Rectal smooth muscle tissue (tissue), 1 donor: ENCODE results near the gene AFM.

Experiments
- H3K27ac ChIP-seq: one replicate; pipeline ENCODE4 v1.7.0; 2013; ENCODE audit warnings: low read depth, low read length, inconsistent platforms
- H3K27me3 ChIP-seq: one replicate; pipeline ENCODE4 v1.7.0; 2013; ENCODE audit warnings: low read length; ENCODE audit not compliant: control insufficient read depth, insufficient read depth
- H3K36me3 ChIP-seq: one replicate; pipeline ENCODE4 v1.7.0; 2013; ENCODE audit warnings: low read length; ENCODE audit not compliant: control insufficient read depth, insufficient read depth
- H3K4me1 ChIP-seq: one replicate; pipeline ENCODE4 v1.7.0; 2013; ENCODE audit warnings: low read length; ENCODE audit not compliant: control insufficient read depth, insufficient read depth
- H3K4me3 ChIP-seq: one replicate; pipeline ENCODE4 v1.7.0; 2013; ENCODE audit warnings: low read length
- H3K9ac ChIP-seq: one replicate; pipeline ENCODE4 v1.7.0; 2013; ENCODE audit warnings: low read length

The AFM gene

DNA sequence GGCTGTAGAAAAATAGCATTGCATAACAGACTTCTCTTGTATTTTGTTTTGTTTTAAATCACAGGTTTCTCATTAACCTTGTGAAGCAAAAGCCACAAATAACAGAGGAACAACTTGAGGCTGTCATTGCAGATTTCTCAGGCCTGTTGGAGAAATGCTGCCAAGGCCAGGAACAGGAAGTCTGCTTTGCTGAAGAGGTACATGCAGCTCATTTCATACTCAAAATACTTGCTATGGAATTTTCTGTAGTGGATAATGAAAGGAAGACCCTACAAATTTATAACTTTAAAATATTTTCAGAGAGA is 27.9 kb upstream of the AFM start:
- H3K9ac ChIP-seq, result no peak overlapping the region
- no peaks in the 10 kb centered on the region for H3K36me3 ChIP-seq
- no peak overlapping the region for H3K27ac ChIP-seq
- H3K4me1 ChIP-seq, result no peaks in the 10 kb centered on the region
- H3K27me3 ChIP-seq, result no peaks in the 10 kb centered on the region
- H3K4me3 ChIP-seq, result no peak overlapping the region

DNA sequence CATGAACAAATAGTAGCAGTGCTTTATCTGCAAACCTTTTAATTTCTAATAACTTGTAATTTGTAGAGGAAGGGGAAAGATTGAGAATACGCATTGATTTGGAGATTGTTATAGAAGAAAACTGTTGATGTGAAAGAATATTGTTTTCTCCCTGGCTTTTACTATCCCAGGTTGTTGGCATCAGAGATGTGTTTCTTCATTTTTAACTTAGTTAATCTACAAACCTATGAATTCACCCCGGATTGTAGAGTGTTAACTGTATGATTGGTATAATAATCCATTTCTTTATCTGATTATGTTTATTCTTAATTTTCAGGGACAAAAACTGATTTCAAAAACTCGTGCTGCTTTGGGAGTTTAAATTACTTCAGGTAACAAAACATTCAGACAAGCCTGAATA is 26.6 kb upstream of the AFM start:
- no peak overlapping the region for H3K27ac ChIP-seq

DNA sequence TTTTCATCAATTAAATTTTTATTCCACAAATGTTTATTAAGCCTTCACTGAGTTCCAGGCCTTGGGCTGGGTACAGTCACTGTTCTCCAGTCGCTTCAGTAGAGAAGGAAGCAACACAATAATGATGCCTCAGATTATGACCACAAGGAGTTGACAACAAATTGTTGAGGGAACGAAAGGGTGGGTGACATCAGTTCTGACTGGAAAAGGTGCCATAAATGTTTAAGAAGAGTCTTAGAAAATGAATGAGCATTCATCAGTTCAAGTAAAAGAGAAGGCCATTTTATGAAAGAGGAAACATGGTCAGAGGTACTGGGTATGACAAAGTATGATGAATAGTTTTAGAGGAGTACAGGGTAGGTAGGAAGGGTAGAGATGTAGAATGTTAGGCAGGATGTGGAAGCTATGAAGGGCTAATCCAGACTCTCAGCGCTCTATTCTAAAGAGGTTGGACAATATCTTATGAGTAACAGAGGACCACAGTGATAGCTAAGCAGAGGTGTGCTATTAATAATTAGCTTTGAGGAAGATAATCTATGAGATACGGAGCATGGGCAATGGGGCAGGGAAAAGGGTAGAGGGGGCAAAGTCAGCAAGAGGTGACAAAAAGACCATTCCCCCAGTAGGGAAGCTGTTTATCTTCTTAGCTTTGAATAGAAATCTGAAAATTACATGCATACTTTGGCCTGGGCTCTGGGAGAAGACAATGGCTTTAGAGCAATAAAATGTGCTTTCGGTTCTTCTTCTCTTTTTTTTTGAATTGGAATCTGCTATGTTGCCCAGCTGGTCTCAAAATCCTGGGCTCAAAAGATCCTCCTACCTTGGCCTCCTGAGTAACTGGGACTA is 25.1 kb upstream of the AFM start:
- H3K4me1 ChIP-seq, result no peaks in the 10 kb centered on the region
- no peaks in the 10 kb centered on the region for H3K36me3 ChIP-seq
- H3K9ac ChIP-seq, result no peak overlapping the region
- H3K4me3 ChIP-seq, result no peak overlapping the region
- H3K27me3 ChIP-seq, result no peaks in the 10 kb centered on the region
- H3K27ac ChIP-seq, result no peak overlapping the region

More for the DNA sequence above, 26.6 kb upstream of the AFM start:
- Histone ChIP-seq H3K4me3 (no peak overlapping the region), H3K27me3 (no peaks in the 10 kb centered on the region), H3K36me3 (no peaks in the 10 kb centered on the region), H3K4me1 (no peaks in the 10 kb centered on the region), H3K9ac (no peak overlapping the region)

DNA sequence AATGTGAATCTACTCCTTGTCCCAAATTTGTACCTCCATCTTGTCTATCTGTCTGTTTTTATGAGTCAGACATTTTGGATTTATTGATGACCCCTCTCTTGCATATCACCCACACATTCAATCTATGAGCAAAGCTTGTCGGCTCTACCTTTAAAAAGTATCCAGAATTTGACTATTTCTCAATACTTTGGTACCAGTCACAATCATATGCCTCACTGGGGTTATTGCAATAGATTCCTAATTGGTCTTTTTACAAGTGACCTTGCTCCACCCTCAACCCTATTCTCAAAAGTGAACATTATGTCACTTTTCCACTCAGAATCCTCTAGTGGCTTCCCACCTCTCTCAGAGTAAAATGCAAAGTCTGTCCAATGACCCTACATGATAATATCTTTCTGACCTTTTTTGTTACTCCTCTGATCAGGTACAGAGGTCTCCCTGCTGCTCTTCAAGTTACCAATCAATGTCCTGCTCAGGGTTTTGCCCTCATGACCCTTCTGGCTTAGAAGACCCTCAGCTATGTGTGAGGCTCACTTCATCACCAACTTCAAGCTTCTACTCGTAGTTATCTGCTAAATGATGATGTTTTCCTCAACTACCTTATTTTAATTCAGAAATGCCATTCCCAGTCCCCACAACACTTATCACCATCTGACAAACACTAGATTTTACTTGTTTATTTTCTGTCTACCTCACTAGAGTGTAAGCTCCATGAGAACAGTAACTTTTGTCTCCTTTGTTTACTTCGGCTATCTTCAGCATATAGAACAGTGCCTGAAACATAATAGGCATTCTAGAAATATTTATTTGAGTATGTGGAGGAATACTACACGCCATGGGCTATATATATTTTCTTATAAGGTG is 23.1 kb upstream of the AFM start:
- Histone ChIP-seq H3K9ac (no peak overlapping the region), H3K36me3 (no peaks in the 10 kb centered on the region), H3K4me1 (no peaks in the 10 kb centered on the region), H3K4me3 (no peak overlapping the region), H3K27me3 (no peaks in the 10 kb centered on the region), H3K27ac (no peak overlapping the region)

DNA sequence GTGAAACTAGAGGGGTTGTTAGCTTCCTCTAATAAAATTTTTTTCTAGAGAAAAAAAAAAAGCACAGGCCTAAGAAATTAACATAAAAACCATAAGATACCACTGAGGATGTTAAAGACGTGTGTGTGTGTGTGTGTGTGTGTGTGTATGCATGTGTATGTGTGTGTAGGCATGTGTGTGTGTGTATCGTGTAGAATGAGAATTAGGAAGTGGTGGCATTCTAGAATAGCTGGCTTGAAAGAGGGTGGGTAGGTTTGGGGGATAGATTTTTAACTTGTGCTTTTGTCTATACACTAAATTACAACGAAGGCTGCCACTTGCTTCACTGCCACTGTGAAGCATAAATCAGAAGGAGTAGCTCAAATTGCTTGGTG is 22.5 kb upstream of the AFM start:
- Histone ChIP-seq H3K36me3 (no peaks in the 10 kb centered on the region), H3K27me3 (no peaks in the 10 kb centered on the region), H3K4me3 (no peak overlapping the region), H3K9ac (no peak overlapping the region), H3K27ac (no peak overlapping the region), H3K4me1 (no peaks in the 10 kb centered on the region)

DNA sequence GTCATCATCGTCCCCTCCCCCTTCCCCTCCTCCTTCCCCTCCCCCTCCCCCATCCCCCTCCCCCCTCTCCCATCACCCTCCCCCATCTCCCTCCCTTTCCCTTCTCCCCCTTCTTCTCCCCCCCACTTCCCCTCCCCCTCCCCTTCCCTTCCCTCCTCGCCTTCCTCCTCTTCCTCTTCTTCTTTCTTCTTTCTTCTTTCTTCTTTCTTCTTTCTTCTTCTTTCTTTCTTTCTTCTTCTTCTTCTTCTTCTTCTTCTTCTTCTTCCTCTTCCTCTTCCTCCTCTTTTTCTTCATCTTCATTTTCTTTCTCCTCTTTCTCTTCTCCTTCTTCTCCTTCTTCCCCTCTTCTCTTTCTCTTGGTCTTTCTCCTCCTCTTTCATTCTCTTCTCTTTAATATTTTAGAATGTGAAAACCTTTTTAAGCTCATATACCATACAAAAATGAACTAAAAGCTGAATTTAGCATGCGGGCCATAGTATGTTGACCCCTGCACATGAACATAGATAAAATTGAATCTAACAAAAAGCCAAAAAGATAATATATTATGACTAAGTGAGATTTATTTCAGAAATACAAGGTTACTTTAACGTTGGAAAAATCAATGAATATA is 20.5 kb upstream of the AFM start:
- Histone ChIP-seq H3K4me3 (no peak overlapping the region), H3K27ac (no peak overlapping the region), H3K36me3 (no peaks in the 10 kb centered on the region), H3K27me3 (no peaks in the 10 kb centered on the region), H3K9ac (no peak overlapping the region), H3K4me1 (no peaks in the 10 kb centered on the region)

DNA sequence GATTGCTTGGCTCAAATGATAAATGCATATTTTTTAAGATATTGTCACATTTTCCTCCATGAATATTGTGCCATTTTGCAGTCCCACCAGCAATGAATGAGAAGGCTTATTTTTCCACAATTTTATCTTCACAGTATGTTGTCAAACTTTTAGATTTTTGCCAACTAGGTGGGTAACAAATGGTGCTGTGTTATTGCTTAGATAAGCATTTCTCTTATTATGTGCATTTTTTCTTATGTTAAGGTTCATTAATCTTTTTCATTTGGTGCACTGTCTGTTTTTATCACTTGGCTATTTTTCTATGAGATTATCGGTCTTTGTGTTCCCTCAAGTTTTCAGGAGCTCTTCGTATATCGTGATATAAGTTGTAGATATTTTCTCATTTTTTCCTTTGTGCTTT is 13.4 kb upstream of the AFM start:
- Histone ChIP-seq H3K4me1 (no peaks in the 10 kb centered on the region), H3K9ac (no peak overlapping the region), H3K27me3 (no peaks in the 10 kb centered on the region), H3K4me3 (no peak overlapping the region), H3K27ac (no peak overlapping the region), H3K36me3 (no peaks in the 10 kb centered on the region)

DNA sequence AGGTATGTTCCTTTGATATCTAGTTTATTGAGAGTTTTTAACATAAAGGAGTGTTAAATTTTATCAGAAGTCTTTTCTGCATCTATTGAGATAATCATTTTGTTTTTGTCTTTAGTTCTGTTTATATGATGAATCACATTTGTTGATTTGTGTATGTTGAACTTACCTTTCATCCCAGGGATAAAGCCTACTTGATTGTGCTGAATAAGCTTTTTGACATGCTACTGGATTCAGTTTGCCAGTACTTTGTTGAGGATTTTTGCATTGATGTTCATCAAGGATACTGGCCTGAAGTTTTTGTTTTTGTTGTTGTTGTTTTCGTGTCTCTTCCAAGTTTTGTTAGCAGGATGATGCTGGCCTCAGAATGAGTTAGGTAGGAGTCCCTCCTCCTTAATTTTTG is 10.8 kb upstream of the AFM start:
- Histone ChIP-seq H3K4me3 (no peak overlapping the region), H3K4me1 (no peaks in the 10 kb centered on the region), H3K27ac (no peak overlapping the region), H3K9ac (no peak overlapping the region), H3K27me3 (no peaks in the 10 kb centered on the region), H3K36me3 (no peaks in the 10 kb centered on the region)

DNA sequence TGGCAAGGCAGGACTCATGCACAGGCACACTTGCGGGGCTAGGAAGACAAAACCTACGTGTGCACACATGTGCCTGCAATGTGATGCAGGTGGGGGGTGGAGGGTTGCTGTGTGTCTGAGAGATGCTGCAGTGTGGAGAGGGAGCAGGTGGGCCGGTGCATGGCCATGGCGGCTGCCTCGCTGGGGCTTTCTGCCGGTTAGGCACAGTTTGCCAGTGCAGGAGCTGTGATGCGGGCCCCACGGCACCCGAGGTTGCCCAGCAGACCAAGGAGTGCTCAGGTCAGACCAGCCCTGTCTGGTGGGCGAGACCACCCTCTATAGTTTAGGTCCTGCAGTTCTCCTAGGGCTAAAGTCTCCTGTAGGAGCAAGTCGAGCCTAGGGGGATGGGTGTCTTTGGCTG is 4.4 kb upstream of the AFM start:
- no peaks in the 10 kb centered on the region for H3K4me1 ChIP-seq
- no peak overlapping the region for H3K9ac ChIP-seq
- no peaks in the 10 kb centered on the region for H3K36me3 ChIP-seq
- H3K27ac ChIP-seq, result no peak overlapping the region
- H3K27me3 ChIP-seq, result no peaks in the 10 kb centered on the region
- no peak overlapping the region for H3K4me3 ChIP-seq

DNA sequence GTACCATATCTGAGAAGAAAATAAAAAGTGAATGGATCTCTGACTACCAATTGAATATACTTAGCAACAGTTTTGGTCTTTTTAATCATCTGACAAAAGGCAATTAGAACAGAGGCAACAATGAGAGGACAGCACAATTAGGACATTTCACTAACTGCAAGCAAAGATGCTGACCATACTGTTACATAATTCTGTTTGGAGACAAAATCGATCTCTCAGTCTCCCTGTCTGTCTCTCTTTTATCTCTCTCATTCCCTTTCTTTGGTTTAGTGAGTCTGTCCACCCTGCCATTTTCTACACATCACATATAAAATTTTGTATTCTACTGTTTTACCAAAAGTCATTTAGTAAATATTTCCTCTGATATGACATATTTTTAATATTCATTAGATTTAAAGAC is 2.2 kb upstream of the AFM start:
- Histone ChIP-seq H3K4me3 (no peak overlapping the region), H3K27ac (no peak overlapping the region)

DNA sequence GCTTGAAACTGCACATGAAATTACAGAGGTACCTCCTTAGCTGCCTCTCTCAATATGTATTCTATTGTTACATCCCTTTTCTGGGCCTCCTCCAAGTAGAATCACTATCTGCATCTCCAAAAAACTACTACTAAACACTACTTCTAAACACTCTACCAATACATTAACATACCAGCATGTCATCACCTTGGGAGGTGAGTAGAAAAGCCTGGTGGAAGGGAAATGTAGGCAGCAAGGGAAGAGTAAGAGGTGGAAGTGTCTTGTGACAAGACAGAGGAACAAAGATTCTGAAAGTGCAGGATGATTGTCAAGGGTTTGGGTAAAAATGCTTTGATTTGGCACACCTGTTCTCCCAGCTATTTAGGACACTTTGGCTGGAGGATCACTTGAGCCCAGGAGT is 3.5 kb downstream of the AFM start:
- Histone ChIP-seq H3K36me3 (no peaks in the 10 kb centered on the region), H3K27ac (no peak overlapping the region), H3K4me3 (no peak overlapping the region), H3K4me1 (no peaks in the 10 kb centered on the region), H3K9ac (no peak overlapping the region), H3K27me3 (no peaks in the 10 kb centered on the region)

More for the DNA sequence above, 2.2 kb upstream of the AFM start:
- no peaks in the 10 kb centered on the region for H3K4me1 ChIP-seq
- no peaks in the 10 kb centered on the region for H3K36me3 ChIP-seq
- H3K27me3 ChIP-seq, result no peaks in the 10 kb centered on the region
- no peak overlapping the region for H3K9ac ChIP-seq

DNA sequence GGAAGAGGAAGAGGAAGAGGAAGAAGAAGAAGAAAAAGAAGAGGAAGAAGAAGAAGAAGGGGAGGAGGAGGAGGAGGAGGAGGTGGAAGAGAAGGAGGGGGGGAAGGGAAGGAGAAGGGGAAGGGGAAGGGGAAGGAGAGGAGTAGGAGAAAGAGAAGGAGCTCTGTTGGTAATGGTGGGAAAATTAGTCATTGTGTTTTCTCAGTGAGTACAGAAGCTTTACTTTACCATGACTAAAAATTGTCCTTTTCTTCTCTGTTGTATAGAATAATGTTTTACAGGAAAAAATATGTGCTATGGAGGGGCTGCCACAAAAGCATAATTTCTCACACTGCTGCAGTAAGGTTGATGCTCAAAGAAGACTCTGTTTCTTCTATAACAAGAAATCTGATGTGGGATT is 4.1 kb downstream of the AFM start:
- no peak overlapping the region for H3K9ac ChIP-seq
- H3K27me3 ChIP-seq, result no peaks in the 10 kb centered on the region
- H3K27ac ChIP-seq, result no peak overlapping the region
- no peaks in the 10 kb centered on the region for H3K36me3 ChIP-seq
- no peak overlapping the region for H3K4me3 ChIP-seq
- no peaks in the 10 kb centered on the region for H3K4me1 ChIP-seq
